Measurements from ENCODE around the gene FBXL16.

The FBXL16 gene

DNA sequence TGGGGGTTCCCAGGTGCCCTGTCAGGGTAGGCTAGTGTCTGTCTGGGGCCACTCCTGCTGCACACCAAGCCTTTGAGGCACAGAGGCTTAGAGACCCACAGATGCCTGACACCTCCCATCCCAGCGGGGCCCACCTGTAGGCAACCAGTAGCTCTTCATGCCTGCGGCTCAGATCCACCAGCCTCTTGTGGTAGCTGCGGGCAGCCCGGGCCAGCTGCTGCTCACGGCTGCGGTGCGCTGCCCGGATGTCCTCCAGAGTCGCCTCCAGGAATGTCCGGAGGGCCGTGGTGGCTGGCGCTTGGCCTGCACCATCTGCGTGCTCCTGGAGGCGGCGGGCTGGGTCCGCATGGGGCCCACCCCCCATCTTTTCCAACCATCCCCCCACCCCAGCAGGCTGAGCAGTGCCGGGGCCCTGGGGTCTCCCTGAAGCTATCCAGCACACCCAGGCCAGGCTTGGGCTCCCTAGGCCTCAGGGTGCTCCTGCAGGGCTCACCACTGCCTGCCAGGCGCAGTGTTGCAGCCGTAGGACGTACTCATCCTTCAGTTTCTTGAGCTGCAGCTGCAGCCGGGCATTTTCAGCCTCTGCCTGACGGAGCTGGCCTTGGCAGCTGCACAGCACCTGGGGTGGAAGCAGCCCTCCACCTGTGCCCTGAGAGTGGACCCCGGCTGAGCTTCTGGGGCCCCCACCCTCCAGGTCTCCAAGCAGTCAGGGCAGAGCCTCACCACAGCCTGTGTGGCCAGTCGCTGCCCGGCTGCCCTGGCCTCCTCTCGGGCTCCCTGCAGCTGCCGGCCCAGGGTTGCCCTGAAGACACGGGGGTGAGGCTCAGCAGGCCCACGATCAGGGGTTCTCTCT lies 18.8 kb upstream of the FBXL16 start:
- DNase-seq, result no peak
- H3K9me3 ChIP-seq, result no peaks in the 10 kb centered on the region
- no peaks in the 10 kb centered on the region for H3K27me3 ChIP-seq
- TF ChIP-seq, protein P1, sequence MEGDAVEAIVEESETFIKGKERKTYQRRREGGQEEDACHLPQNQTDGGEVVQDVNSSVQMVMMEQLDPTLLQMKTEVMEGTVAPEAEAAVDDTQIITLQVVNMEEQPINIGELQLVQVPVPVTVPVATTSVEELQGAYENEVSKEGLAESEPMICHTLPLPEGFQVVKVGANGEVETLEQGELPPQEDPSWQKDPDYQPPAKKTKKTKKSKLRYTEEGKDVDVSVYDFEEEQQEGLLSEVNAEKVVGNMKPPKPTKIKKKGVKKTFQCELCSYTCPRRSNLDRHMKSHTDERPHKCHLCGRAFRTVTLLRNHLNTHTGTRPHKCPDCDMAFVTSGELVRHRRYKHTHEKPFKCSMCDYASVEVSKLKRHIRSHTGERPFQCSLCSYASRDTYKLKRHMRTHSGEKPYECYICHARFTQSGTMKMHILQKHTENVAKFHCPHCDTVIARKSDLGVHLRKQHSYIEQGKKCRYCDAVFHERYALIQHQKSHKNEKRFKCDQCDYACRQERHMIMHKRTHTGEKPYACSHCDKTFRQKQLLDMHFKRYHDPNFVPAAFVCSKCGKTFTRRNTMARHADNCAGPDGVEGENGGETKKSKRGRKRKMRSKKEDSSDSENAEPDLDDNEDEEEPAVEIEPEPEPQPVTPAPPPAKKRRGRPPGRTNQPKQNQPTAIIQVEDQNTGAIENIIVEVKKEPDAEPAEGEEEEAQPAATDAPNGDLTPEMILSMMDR (IDR thresholded peaks at IDR 0.05; ENCODE audit: low read depth, low read length), result no peak
- H3K4me3 ChIP-seq (ENCODE audit: low read depth, low read length), result no peak overlapping the region
- peaks cover 22% of the 10 kb centered on the region for H3K36me3 ChIP-seq
- peaks cover 12% of the 10 kb centered on the region for H3K4me1 ChIP-seq

GRCh38 chr16:723695-724094 lies 18.1 kb upstream of the FBXL16 start:
- peaks cover 17% of the 10 kb centered on the region for H3K4me1 ChIP-seq
- TF ChIP-seq, protein P1 (IDR thresholded peaks at IDR 0.05; ENCODE audit: low read depth, low read length), result no peak
- DNase-seq, result no peak
- no peak overlapping the region for H3K4me3 ChIP-seq (ENCODE audit: low read depth, low read length)
- H3K36me3 ChIP-seq, result peaks cover 18% of the 10 kb centered on the region; the same call in 1 of the 2 replicates
- H3K27me3 ChIP-seq, result no peaks in the 10 kb centered on the region
- H3K9me3 ChIP-seq, result no peaks in the 10 kb centered on the region

DNA sequence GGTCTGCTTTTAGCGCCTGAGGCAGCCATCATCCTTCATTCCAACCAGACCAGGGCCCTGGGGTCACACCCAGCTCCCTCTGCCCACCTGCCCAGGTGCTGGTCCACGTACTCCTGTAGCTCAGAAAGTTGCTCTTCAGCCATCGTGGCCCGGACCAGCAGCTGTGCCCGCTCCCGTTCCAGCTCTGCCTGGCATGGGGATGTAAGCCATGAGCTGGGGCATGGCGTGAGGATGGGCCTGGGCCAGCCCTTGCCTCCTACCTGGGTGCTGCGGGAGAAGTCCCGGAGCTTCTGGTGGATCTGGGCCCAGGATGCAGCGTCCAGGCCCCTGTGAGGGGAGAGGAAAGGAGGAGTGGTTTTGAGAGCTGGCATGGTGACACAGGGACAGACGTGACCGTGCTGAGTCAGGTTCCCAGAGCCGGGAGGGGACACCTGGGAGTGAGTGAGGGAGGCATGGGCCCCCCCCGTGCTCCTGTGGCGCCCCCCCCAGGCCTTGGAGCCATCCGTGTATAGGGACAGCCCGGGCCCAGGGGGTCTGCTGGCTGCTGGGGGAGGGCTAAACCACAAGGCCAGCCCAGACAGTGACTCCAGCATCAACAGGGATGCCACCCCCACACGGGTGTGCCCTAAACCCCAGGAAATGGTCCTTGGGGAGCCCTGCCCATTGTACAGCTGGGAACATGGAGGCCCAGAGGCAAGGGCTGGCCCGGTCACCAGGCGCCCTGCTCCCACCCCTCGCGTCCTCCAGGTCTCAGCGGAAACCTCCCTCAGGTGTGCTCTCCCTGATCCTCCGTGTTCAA lies 17.4 kb upstream of the FBXL16 start:
- TF ChIP-seq, protein P1 (IDR thresholded peaks at IDR 0.05; ENCODE audit: low read depth, low read length), result no peak
- Histone ChIP-seq H3K27me3 (no peaks in the 10 kb centered on the region), H3K36me3 (peaks cover 18% of the 10 kb centered on the region; the same call in 1 of the 2 replicates), H3K4me1 (peaks cover 17% of the 10 kb centered on the region), H3K9me3 (no peaks in the 10 kb centered on the region), H3K4me3 (ENCODE audit: low read depth, low read length) (no peak overlapping the region)
- no peak for DNase-seq

- Histone ChIP-seq H3K9me3 (no peaks in the 10 kb centered on the region), H3K36me3 (peaks cover 19% of the 10 kb centered on the region; the same call in 1 of the 2 replicates), H3K4me3 (ENCODE audit: low read depth, low read length) (peak overlapping the region; percentile 79), H3K4me1 (peaks cover 18% of the 10 kb centered on the region), H3K27me3 (no peaks in the 10 kb centered on the region)
- DNase-seq, result no peak
- TF ChIP-seq, protein P1 (IDR thresholded peaks at IDR 0.05; ENCODE audit: low read depth, low read length), result no peak
Measured at GRCh38 chr16:721765-722540, 16.4 kb upstream of the FBXL16 start.

- Histone ChIP-seq H3K9me3 (no peaks in the 10 kb centered on the region), H3K4me3 (ENCODE audit: low read depth, low read length) (peak within 1 kb of the TSS; percentile 79), H3K36me3 (peaks cover 23% of the 10 kb centered on the region), H3K27me3 (no peaks in the 10 kb centered on the region), H3K4me1 (peaks cover 20% of the 10 kb centered on the region)
- peak; percentile 93 for DNase-seq
- TF ChIP-seq, protein P1 (IDR thresholded peaks at IDR 0.05; ENCODE audit: low read depth, low read length), result no peak
Measured at GRCh38 chr16:720990-721764, 15.6 kb upstream of the FBXL16 start, which contains the start of gene ANTKMT. Gene ANTKMT (plus strand): TSS chr16:721146. CDS start chr16:721275, 129 bp downstream.

All from BE2C (cell line).